Ecto neural progenitor cell (in vitro differentiated cells): Measurements from ENCODE around the gene SIGLEC11.
"Not testable (repeated sequence)": the region's sequence is repeated elsewhere in the genome, so short reads cannot be mapped to it uniquely, and the experiment has no call there.

Experiments used
- DNase-seq: peaks from one replicate; pipeline ENCODE4 v3.0.0-alpha.2; 2018; ENCODE audit warnings: low spot score

Gene SIGLEC11

DNA sequence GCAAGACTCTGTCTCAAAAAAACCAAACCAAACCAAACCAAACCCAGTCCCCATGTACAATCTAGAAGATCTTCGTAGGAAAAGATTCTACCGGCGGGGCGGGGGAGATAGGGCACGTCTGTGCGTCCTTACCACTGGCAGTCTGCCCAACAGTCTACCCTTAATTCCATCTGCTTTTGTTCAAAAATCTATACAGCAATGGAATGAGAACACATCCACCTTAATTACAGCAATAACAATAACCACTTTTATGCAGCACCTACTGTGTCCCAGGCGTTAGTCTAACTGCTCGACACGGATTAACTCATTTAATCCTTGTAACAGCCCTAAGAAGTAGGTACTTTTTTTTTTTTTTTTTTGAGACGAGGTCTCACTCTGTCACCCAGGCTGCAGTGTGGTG is 34.5 kb downstream of the SIGLEC11 start:
- no peak for DNase-seq

- no peak for DNase-seq
Measured at GRCh38 chr19:49925486-49925885, 35.5 kb downstream of the SIGLEC11 start.

DNA sequence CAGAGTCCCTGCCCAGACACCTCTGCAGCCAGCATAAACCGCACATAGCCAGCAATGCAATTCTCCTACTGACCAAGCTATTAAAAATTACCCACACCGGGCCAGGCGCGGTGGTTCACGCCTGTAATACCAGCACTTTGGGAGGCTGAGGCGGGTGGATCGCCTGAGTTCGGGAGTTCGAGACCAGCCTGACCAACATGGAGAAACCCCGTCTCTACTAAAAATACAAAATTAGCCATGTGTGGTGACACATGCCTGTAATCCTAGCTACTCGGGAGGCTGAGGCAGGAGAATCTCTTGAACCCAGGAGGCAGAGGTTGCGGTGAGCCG is 36.1 kb downstream of the SIGLEC11 start:
- not testable (repeated sequence) for DNase-seq

DNA sequence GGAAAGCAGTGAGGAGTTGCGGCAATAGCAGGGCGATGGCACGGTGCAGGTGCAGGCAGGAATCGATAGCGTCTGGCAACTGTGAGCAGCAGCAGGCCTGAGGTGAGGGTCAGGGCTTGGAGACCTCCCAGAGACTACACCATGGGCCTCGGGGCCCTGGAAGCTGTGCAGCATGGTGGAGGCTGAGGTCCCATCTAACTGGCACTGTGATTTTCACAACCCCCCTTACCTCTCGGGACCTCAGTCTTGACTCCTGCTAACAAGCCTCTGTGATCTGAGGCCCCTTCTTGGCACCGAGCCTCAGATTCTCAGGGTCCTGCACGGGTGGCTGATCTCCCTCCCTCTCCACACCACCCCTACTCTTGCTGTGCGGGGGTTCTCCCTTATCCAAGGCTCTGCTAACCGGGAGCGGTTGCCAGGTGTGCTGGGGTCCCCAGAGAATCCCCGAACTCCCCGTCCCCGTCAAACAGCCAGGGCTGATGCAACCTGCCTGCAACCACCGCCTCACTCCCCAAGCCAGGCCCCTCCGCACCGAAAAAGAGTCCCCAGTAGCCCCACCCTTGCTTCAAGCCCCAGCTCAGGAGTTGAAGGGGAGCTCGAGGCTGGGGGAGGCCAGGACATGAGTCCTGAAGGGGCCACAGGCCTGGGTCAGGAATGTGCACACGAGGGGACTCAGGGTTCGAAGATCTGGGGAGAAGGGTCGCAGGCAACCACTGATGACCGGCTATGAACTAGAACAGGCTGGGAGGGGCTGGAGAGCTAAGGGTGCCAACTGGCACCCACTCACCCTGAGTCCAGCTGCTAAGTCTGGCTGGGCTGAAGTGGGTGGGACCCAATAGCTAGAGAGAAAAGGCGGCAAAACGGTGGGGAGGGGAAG is 36.7 kb downstream of the SIGLEC11 start:
- no peak for DNase-seq

GRCh38 chr19:49923055-49924003 is 37.6 kb downstream of the SIGLEC11 start:
- DNase-seq: no peak

GRCh38 chr19:49921871-49922795 is 38.8 kb downstream of the SIGLEC11 start:
- no peak for DNase-seq

GRCh38 chr19:49920624-49921363 is 40.2 kb downstream of the SIGLEC11 start:
- DNase-seq: no peak

DNA sequence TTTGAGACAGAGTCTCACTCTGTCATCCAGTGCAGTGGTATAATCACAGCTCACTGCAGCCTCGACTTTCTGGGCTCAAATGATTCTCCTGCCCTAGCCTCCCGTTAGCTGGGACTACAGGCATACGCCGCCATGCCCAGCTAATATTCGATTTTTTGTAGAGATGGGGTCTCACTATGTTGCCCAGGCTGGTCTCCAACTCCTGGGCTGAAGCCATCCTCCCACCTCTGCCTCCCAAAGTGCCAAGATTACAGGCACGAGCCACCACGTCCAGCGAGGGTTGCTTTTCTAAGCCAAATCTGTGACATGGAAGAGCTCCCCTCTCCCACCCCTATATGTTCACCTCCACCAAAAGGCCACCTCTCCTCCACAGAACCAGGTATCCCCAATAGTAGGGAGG is 42.9 kb downstream of the SIGLEC11 start:
- no peak for DNase-seq

DNA sequence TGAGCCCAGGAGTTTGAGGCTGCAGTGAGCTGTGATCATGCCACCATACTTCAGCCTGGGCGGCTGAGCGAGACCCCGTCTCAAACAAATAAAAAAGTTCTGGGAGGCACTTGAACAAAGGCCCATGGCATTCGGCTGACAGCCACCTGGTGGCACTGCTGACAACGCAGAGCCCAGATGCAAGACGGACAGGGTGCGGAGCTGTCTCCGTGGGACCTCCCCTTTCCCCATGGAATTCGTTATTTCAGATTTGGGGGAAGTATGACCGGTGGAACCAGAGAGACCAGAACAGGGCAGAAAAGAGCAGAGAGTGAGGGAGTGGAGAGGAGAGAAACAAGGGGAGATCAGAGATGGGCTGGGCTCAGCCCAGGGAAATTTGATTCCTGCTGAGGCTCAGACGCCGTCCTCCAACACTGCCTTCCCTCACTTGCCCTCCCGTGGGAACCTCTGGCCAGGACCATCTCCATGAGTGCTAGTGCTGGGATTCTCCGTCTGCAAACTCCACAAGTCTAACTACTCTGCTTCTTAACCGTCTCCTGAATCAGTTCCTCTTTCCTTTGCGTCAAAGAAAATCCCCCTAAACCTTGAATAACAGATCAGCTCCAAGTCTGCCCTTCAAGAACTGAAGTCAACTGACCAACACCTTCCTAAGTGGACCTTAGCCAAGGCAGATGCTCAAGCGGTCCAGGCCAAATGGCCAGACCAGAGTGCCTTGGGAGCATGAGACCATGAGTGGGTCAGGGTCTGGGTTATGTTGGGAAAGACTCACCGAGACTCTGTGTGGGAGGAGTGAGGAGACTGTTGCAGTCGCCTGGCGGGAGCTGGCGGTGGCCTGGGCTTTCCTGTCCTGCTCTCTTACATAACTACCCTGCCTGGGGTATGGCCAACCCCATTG is 43.9 kb downstream of the SIGLEC11 start:
- no peak for DNase-seq

DNA sequence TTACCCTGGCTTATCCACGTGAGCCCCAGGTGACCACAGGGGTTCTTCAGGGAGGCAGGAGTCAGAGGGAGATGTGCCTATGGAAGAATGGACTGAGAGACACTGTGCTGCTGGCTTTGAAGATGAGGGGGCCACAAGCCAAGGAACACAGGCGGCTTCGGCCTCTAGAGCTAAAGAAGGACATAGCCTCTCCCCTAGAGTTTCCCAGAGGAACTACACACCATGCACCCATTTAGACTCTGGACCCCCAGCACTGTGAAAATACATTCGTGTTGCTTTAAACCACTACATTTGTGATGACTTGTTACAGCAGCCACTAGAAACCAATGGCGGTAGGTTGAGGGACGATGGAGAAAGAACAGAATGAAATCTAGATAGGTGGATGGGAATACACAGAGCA is 45.7 kb downstream of the SIGLEC11 start:
- no peak for DNase-seq

- DNase-seq: no peak
Measured at GRCh38 chr19:49913720-49914119, 47.3 kb downstream of the SIGLEC11 start.

- DNase-seq: no peak
Measured at GRCh38 chr19:49912965-49913685, 47.8 kb downstream of the SIGLEC11 start.

DNA sequence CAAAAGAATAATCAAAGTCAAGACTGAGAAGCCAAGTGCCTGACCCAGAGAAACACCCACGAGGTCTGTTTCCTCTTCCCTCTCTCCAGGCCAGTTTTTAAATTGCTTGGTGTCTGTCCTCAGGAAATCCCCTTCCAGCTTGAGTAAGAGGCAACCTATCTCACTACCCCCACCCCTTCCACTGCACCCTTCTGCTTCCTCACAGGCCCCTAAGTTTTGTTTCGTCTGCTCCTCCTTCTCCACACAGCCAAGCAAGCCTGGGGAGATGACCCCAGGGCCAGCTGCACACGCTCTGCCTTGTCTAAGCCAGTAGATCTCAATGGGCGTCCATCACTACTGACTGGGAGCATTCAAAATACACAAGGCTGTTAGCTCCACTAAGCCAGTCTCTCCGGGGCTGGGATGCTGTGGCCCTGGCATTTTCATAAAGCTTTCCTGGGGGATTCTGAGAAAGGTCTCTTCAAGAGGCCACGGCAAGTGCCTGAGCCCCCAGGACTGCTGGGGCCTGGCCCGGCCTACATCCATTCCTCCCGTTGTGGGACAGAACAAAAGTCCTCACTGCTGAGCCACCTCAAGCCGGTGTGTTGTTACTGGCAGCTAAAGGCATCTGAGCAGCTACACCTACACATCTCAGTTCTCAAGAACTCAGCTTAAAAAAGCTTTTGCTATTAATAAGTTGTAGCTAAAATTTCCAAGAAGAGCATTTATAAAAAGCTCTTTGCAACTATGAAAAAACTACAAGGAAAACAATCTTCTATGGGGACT is 49.4 kb downstream of the SIGLEC11 start:
- no peak for DNase-seq

DNA sequence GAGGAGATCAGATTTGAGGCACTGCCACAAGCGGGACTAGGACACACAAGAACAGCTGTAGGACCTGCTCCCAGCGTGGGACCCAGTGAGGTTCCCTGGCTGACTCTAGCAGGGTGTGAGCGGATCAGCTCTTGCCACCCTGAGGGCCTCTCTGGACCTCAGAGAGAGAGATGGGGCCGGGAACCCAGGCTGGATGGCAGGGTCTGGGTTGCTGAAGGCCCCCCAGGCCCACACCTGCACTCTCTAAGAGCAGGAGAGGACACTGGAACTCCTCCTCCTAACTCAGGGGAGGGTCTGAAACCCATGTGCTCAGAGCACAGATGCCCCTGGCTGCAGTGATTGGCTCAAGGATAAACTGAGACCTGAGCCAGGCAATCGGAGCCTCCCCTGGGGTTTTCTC is 50.8 kb downstream of the SIGLEC11 start:
- no peak for DNase-seq

GRCh38 chr19:49908480-49909420 is 52.2 kb downstream of the SIGLEC11 start:
- no peak for DNase-seq

DNA sequence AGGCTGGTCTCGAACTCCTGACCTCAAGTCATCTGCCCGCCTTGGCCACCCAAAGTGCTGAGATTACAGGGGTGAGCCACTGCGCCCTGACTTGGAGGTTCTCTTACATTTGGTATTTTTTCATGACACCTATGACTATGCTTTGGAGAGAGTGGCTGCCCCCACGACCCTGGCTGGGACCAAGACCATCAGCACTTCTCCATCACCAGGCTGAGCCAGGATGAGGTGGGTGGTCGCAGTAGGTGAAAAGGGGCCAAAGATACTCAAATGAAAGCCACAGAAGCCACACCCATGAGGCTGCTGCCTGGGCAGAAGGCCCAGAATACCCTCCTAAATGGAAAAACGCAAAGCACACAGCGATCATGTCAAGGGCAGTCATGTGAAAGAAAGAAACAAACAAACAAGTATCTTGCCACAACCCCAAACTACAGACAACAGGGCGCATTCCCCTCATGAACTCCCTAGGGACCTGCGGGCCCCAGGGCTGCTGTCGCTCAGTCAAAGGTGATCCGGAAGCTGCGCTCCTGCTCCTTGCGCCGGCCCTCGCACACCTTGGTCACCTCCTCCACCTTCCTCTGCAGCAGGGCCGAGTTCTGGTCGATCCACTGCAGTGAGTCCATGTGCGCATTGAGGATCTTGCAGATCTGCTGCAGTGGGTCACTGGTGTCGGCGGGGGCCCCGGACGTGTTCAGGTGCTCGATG is 53.1 kb downstream of the SIGLEC11 start:
- DNase-seq: no peak
